Muscle layer of colon (tissue), 2 donors: Measurements from ENCODE around the gene VSTM2L.

Experiments used
- H3K27ac ChIP-seq: one replicate; pipeline ENCODE4 v1.7.0; 2013; ENCODE audit warnings: low read depth, mild to moderate bottlenecking, low read length, moderate library complexity
- H3K27me3 ChIP-seq, 2 donors: one replicate each; pipeline ENCODE4 v1.7.0; 2013; ENCODE audit warnings: low read length in 2 of 2, mild to moderate bottlenecking in 2 of 2; ENCODE audit not compliant: insufficient read depth in 2 of 2, control insufficient read depth in 1 of 2
- H3K36me3 ChIP-seq: one replicate; pipeline ENCODE4 v1.7.0; 2013; ENCODE audit warnings: mild to moderate bottlenecking, low read length; ENCODE audit not compliant: insufficient read depth
- H3K4me1 ChIP-seq: one replicate; pipeline ENCODE4 v1.7.0; 2013; ENCODE audit warnings: mild to moderate bottlenecking, low read length; ENCODE audit not compliant: insufficient read depth
- H3K4me3 ChIP-seq, 2 donors: one replicate each; pipeline ENCODE4 v1.7.0; 2013; ENCODE audit warnings: low read length in 2 of 2, low read depth in 1 of 2, mild to moderate bottlenecking in 1 of 2, moderate library complexity in 1 of 2
- H3K9ac ChIP-seq: one replicate; pipeline ENCODE4 v1.7.0; 2013; ENCODE audit warnings: low read length
- H3K9me3 ChIP-seq: one replicate; pipeline ENCODE4 v1.7.0; 2013; ENCODE audit warnings: mild to moderate bottlenecking, low read length
- donor health status: abdominal sarcoma.
- donor health status: Adenocarcinoma of cecum.

VSTM2L gene

DNA sequence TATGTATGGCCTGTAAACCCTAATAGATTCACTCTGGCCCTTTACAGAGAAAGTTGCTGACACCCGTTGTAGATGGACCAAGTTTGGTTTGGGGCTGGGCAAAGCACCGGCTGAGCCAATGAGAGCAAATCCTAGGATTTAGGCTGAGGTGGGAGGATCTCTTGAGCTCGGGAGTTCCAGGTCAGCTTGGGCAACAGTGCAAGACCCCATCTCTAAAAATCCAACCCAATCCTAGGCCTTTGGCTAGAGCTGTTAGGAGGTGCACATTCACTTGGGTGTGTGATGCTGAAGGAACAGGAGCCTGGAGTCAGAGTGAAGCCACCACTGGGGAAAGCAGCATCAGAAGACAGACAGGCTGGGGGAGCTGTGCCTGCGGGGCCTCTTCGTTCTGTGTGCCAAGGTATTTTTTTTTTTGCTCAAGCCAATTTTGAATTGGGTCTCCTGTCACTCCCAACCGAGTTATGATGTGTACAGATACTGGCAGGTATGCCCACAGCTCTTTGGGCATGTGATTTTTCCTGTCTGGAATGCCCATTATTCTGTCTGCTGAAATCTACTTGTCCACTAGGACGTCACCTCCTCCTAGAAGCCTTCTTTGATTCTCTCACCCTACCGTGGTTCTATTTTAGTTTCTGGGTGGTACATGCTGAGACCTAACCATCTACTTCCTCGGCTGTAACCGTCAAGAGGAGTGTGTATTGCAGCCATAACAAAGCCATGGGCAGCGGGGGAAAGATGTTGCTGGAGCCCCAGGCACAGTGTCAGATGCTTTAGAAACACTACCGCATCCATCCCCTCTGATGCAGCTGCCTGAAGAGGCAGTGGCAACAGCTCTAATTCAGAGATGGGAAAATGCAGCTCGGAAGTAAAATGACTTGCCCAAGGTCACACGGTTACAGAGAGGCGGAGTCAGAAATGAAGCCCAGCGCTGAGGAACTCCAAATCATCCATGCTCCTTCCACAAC is 76.4 kb downstream of the VSTM2L start:
- Histone ChIP-seq H3K27ac (no peak overlapping the region), H3K36me3 (peaks cover 4% of the 10 kb centered on the region), H3K27me3 (no peaks in the 10 kb centered on the region), H3K9me3 (no peaks in the 10 kb centered on the region), H3K4me3 (no peak overlapping the region), H3K9ac (no peak overlapping the region), H3K4me1 (no peaks in the 10 kb centered on the region)

DNA sequence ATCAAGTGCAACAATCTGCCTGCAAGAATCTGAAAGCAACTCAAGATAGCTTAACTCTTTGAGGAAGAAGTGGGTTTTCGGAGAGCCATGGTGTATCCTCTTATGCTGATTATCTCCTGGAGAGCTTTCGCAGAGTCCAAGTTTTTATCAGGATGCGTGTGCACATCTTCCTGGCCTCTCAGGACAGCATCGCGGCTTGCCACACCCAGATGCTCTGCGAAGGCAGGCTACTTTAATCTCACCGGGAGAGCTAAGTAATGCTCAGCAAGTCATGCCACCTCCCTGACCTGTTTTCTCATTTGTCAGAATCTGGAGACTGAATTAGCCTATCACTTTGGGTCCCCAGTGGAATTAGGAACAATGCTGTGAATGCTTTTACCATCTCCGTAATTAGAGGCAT is 77.5 kb downstream of the VSTM2L start:
- Histone ChIP-seq H3K27me3 (no peaks in the 10 kb centered on the region), H3K9ac (no peak overlapping the region), H3K27ac (no peak overlapping the region), H3K36me3 (peaks cover 4% of the 10 kb centered on the region), H3K9me3 (no peaks in the 10 kb centered on the region), H3K4me3 (no peak overlapping the region), H3K4me1 (no peaks in the 10 kb centered on the region)

DNA sequence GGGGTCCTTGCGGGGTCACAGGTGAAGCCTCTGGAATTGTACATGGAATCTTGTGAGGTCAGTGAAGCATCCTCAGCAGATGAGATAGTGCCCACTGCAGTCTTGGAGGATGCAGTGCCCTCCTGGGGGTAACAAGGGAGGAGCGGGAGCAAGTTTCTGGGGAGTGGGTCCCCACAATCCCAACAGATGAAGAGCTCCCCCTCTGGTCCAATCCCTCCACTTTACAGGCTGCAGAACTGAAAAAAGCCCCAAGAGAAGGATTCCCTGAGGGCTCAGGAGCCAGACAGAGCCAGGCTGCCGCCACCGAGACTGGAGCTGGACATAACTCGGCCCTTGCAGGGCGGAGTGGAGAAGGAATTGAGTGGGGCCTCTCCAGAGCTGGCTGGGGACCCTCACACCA is 77.9 kb downstream of the VSTM2L start:
- Histone ChIP-seq H3K9ac (no peak overlapping the region), H3K36me3 (peaks cover 4% of the 10 kb centered on the region), H3K4me3 (no peak overlapping the region), H3K27me3 (no peaks in the 10 kb centered on the region), H3K27ac (no peak overlapping the region), H3K4me1 (no peaks in the 10 kb centered on the region), H3K9me3 (no peaks in the 10 kb centered on the region)

DNA sequence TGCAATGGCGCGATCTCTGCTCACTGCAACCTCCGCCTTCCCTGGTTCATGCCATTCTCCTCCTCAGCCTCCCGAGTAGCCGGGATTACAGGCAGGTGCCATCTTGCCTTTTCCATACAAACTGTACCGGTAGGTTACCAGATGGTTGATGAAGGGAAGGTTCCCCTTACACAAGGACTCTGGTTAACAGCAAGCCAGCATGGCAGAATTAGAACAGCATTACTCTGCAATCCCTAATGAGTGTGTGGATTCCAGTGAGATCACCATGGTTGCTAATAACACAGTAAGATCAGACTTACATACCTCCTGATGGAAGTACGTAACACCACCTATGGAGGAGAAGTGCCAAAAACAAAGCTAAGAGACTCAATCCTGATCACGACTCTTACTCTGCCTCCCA is 78.6 kb downstream of the VSTM2L start:
- no peak overlapping the region for H3K27ac ChIP-seq
- H3K9me3 ChIP-seq, result no peaks in the 10 kb centered on the region
- no peaks in the 10 kb centered on the region for H3K27me3 ChIP-seq
- H3K36me3 ChIP-seq, result peaks cover 4% of the 10 kb centered on the region
- H3K9ac ChIP-seq, result no peak overlapping the region
- H3K4me3 ChIP-seq, result no peak overlapping the region
- H3K4me1 ChIP-seq, result peaks cover 4% of the 10 kb centered on the region

DNA sequence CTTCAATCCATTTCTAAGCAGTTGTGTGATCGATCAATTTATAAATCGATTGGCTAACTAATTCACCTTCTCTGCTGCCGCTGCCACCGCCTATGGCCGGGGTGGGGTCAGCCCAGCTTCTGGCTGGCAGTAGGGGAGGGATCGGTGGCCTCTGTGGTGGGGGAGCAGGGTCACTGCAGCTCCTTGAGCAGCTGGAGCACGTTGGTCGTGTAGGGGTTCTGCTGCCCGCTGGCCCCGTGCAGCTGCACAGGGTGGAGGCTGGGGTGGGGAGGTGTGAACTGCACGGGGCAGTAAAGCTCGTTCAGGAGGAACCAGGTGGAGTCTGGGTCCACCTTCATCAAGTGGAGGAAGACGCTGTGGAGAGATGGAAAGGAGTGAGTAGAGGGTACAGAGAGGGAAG is 80.4 kb downstream of the VSTM2L start:
- H3K27ac ChIP-seq, result no peak overlapping the region
- H3K9me3 ChIP-seq, result no peaks in the 10 kb centered on the region
- no peak overlapping the region for H3K9ac ChIP-seq
- H3K4me3 ChIP-seq, result no peak overlapping the region
- peaks cover 4% of the 10 kb centered on the region for H3K36me3 ChIP-seq
- peaks cover 13% of the 10 kb centered on the region for H3K4me1 ChIP-seq
- no peaks in the 10 kb centered on the region for H3K27me3 ChIP-seq

DNA sequence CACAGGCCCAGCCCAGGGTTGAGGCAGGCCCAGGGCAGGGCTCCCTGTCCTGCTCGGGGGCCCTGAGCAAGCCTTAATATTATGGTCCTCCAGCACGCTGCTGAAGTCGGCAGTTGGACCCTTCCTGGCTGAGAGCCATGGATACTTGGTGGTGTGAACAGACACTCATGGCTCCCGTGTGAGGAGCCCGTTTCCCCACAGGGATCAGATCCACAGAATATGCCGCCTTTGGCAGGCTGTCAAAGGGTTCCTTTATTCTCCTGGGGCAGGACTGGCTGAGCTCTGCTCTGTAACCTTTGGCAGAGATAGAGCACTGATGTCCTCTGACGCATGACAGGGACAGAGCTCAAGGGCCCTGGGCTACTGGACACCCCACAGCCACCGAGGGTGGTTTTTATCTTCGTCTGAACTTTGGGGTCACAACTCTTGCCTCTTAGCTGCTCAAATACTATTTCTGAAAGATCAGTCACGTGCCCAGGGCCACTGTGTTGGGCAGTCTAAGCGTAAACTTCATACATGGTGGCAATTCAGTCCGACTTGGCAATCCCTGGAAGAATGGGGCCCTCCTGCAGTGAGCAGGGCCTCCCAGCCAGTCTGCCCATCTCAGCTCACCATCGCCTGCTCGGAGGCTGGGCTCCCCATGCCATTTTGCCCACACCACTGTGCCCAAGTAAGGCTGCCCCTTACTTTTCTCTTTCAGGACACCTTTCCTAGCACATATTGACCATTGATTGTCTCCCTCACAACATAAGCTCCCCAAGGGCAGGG is 81.3 kb downstream of the VSTM2L start:
- Histone ChIP-seq H3K4me3 (no peak overlapping the region), H3K36me3 (peaks cover 12% of the 10 kb centered on the region), H3K27ac (no peak overlapping the region), H3K4me1 (peaks cover 13% of the 10 kb centered on the region), H3K9me3 (no peaks in the 10 kb centered on the region), H3K9ac (no peak overlapping the region), H3K27me3 (no peaks in the 10 kb centered on the region)

DNA sequence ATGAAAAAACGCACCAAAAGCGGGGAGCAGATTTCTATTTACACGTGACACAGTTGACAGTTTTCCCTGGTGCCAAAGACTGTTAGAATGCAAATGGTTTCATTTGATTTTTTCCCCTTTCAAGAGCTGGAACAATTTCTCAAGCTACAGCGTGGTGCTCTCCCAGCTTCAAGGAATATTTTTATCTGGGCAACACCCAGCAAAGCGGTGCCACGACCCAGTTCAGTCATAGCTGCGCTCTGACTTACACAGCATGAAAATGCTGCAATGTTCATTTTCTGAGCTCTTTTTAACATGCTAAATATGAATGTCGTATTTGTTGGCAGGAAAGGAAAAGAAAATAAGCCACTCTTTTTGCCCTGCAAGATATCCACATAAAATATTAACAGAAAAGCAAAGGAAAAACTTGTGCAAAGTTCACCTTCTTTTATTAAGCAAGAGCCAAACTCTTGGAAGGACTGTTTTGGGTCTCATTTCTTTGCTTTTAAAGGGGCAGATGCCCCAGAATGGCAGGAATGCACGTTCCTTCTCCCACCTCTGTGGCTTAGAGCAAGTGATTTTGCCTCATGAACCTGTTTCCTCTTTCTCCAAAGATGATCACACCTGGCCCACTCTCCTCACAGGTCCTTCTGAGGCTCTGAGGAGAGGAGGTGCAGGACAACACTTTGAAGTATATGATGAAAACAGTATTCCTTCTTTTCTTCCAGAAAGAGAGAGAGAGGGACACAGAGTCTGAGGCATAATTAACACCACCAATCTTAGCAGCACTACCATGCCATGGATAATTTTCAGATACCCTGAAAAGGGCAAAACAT is 83.3 kb downstream of the VSTM2L start:
- Histone ChIP-seq H3K4me3 (no peak overlapping the region), H3K27me3 (no peaks in the 10 kb centered on the region), H3K9ac (no peak overlapping the region), H3K9me3 (no peaks in the 10 kb centered on the region), H3K4me1 (peaks cover 13% of the 10 kb centered on the region), H3K36me3 (peaks cover 8% of the 10 kb centered on the region), H3K27ac (peak overlapping the region; percentile 24)

DNA sequence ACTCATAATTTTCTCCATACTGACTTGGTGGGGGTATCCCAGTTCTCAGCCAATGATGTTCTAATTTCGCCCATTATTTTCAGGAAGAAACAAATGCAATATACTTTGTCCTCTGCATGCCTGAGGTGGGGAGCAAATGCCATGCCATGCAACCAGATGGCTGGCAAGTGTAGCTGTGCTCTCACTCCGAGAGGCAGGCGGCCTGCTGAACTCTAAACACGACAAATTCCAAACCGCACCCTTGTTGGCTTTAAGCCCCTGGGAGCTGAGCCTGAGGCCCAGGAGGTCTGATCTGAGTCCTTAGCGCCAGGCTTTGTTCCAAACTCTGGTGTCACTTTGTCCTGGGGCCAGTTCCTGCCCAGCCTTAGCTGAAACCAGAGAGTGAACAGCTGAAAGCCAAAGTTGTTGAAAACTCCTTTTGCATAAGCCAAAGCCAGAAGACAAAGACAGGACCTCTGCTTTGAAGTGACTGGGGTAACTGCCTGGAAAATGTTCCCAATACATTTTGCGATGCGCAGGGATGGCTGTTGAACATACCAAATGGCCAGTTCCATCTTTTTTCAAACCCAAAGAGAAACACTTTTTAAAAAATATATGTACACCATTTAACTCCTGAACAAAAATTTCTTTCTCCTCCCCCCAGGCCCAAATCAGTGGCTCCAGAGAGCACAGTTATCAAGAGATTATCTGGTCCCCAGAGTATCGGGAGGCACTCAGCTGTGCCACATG is 84.1 kb downstream of the VSTM2L start:
- Histone ChIP-seq H3K9ac (no peak overlapping the region), H3K27me3 (no peaks in the 10 kb centered on the region), H3K27ac (peak overlapping the region; percentile 24), H3K36me3 (peaks cover 7% of the 10 kb centered on the region), H3K4me1 (peaks cover 13% of the 10 kb centered on the region), H3K9me3 (no peaks in the 10 kb centered on the region), H3K4me3 (no peak overlapping the region)

DNA sequence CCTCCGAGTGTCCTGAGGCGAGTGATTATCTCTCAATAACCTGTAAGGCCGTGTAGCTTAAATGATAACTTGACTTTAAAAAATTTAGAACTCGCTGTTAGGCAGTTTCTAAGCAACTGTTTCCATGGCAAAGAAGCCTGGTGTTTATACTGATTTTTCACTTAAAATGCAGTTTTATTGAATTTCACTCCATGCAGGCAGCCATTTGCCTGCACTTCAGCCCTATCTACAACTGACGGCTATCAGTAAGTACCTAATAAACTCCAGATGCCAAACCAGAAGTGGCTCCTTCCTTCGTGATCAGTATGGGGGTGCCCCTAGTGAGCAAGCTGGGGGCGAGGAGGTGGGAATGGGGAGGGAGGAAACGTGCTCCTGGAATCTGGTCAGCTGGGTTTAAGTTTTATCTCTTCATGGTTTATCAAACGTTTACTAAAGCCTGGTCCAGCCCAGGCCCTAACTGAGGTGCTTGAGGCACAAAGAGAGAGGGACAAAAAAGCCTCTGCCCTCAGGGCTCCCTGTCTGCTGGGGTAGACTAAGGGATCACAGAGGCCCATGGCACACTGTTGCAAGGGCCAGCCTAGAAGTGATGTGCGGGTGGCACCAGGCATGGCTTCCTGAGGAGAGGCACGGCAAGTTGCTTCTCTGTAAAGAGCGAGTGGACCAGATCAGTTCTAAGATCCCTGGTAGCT is 84.8 kb downstream of the VSTM2L start:
- H3K4me1 ChIP-seq, result peaks cover 15% of the 10 kb centered on the region
- H3K36me3 ChIP-seq, result peaks cover 7% of the 10 kb centered on the region
- no peak overlapping the region for H3K4me3 ChIP-seq
- H3K27ac ChIP-seq, result peak overlapping the region; percentile 2
- no peak overlapping the region for H3K9ac ChIP-seq
- no peaks in the 10 kb centered on the region for H3K9me3 ChIP-seq
- H3K27me3 ChIP-seq, result no peaks in the 10 kb centered on the region

DNA sequence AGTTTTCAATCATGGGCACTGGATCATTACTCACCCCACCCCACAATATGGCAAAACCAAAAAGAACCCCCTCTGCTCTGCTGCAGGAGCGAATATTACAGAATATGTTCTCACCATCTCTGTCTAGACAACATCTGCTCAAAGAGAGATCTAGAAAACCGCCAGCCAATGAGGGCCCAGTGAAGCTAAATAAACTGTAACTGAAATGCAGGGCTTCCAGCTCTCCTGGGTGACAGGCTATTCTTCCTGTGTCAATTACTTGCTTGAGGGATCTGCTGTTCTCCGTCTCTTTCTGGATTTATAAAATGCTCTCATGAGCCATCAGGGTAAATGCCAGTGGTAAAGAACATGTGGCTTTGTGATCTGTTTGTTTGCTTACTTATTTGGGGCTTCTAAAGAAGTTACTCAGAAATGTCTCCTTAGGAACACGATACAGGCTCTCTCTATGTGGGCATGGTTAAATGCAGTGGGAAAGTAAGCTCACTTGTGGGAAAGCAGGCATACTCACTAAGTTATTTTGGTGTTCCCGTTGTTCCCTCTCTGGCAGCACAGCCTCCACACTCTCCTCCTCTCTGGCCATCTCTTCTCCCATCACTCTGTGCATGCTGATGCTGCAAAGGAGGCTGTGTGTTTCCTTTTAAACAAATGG is 85.5 kb downstream of the VSTM2L start:
- H3K27me3 ChIP-seq, result no peaks in the 10 kb centered on the region
- H3K36me3 ChIP-seq, result peaks cover 7% of the 10 kb centered on the region
- H3K4me1 ChIP-seq, result peaks cover 18% of the 10 kb centered on the region
- H3K4me3 ChIP-seq, result no peak overlapping the region
- no peak overlapping the region for H3K27ac ChIP-seq
- no peaks in the 10 kb centered on the region for H3K9me3 ChIP-seq
- no peak overlapping the region for H3K9ac ChIP-seq
